Fibroblast of the aortic adventitia (primary cell): ENCODE data around the gene EXOC6B. TPM values are rescaled to one million over a fixed set of nuclear protein-coding genes. Genes with fewer than 3 reads are reported as not detected.
A peak's percentile ranks its signal among the peaks of the same experiment; 100 is the strongest.

ENCODE experiments used
- DNase-seq: peaks from one replicate; pipeline ENCODE4 v3.0.0-alpha.2; 2010; ENCODE audit warnings: low read depth
- H3K4me3 ChIP-seq: 2 replicates; pipeline ENCODE4 v1.5.1; 2011; ENCODE audit warnings: low read depth, mild to moderate bottlenecking, control low read depth, low read length, moderate library complexity
- total RNA-seq: library from RNA; depleted of rRNA; stranded (reverse); fragments of >200 nt; gene quantifications from 2 replicates; pipeline ENCODE4 v1.2.3, GENCODE V29; 2012; ENCODE audit warnings: low replicate concordance
- TF ChIP-seq, protein P1 (sequence below): IDR thresholded peaks from 2 replicates; pipeline ENCODE4 v1.5.1; 2011; ENCODE audit warnings: mild to moderate bottlenecking, low read length, control low read depth, inconsistent platforms; ENCODE audit not compliant: insufficient read depth

EXOC6B gene
- total RNA-seq, 1 donor, result 30.2 TPM

DNA sequence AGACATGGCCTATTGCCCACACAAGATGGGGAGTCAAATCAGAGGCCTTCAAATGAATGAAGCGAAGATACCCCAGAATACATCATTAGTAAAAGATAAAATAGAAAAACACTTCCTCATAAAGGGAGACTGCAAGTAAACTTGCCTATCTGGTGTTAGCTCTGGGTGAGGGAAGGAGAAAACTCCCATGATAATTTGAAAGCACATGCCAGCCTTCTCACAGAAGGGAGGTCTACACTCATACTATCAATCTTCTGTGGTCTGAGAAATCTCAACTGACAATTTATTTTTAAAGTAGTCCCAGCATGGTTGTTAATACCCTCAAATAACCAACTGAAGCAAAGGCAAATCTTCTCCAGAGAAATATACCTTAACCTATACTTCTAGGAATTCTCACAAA lies 75.4 kb downstream of the EXOC6B start:
- H3K4me3 ChIP-seq, result no peak overlapping the region
- DNase-seq, result no peak
- TF ChIP-seq, protein P1, sequence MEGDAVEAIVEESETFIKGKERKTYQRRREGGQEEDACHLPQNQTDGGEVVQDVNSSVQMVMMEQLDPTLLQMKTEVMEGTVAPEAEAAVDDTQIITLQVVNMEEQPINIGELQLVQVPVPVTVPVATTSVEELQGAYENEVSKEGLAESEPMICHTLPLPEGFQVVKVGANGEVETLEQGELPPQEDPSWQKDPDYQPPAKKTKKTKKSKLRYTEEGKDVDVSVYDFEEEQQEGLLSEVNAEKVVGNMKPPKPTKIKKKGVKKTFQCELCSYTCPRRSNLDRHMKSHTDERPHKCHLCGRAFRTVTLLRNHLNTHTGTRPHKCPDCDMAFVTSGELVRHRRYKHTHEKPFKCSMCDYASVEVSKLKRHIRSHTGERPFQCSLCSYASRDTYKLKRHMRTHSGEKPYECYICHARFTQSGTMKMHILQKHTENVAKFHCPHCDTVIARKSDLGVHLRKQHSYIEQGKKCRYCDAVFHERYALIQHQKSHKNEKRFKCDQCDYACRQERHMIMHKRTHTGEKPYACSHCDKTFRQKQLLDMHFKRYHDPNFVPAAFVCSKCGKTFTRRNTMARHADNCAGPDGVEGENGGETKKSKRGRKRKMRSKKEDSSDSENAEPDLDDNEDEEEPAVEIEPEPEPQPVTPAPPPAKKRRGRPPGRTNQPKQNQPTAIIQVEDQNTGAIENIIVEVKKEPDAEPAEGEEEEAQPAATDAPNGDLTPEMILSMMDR, result no peak

DNA sequence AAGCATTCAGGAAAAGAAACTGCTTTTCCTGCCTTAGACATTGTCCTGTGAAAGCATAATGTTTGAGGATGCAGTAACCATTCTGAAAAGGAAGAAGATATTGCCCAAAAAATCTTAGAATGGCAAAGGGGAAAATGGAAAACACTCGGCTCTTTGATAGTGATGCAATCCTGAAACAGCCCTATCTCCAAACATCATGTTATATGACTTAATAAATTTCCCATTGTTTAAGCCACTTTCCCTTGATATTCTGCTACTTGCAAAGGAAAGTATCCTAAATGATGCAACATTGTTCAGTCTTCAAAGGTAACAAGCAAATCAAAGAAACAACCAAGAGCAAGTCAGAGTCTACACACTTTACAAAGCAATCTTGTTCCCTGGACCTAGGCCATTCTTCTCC lies 78.5 kb downstream of the EXOC6B start:
- no peak overlapping the region for H3K4me3 ChIP-seq
- TF ChIP-seq, protein P1, result no peak
- DNase-seq, result peak; percentile 58

DNA sequence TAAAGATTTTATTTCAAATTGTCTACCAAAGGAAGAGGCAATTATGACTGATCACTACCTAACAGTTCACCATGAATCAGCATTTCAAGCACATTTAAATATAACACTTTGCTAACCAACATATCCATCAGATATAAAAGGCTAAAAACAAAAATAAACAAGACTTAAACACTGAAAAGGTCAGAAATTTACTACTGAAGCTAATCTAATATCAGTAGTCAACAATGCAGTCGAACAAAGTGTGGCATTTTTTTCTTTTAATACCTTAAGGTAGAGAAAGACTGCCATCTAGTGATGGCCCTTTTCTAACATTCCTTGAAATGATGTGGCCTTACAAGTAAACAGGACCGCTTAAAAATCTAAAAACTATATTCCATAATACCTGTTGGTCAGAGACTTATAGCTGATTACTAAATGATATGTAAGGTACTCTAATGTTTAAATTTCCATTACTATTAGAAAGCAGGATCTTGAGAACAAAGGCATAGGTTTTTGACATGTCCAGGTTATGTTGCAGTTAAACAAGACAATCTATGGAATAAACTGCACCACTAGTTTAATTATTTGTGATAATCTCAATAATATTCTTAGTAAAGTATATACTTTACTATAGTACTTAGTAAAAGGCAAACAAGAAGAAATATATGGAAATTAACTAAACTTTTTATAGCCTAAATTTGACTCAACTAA lies 80.0 kb downstream of the EXOC6B start:
- no peak overlapping the region for H3K4me3 ChIP-seq
- TF ChIP-seq, protein P1, result peak; percentile 71
- peak; percentile 89 for DNase-seq

DNA sequence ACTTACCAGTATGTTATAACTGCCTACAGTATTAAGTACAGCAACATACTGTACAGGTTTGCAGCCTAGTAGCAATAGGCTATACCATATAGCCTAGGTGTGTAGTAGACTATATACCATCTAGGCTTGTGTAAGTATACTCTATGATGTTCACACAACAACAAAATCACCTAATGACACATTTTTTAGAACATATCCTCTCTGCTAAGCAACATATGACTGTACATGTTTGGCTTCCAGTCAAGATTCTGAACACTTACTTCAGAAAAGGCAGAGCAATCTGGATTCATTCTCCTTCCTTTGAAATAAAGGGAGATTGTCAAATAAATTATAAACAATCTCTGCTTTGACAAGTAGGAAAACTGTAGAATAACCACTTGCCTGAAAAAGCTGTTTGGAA lies 81.8 kb downstream of the EXOC6B start:
- TF ChIP-seq, protein P1, result no peak
- DNase-seq, result peak; percentile 77
- H3K4me3 ChIP-seq, result no peak overlapping the region

DNA sequence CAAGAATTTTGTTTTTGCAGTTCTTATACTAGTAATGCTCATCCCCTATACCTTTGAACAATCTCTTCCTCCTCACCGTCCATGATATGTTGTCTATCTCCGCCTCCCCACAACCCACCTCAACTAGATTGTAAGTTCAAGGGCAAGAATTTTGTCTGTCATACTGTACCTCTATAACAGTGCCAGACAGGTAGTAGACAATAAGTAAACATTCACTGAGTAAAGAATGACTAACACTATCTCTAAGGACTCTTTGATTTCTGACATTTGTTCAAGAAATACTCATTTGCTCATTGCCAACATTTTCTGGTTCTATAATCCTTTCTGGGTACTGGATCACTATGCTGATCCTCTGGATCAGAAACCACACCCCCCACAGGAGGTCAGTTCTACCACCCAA lies 82.4 kb downstream of the EXOC6B start:
- TF ChIP-seq, protein P1, result no peak
- no peak for DNase-seq
- H3K4me3 ChIP-seq, result no peak overlapping the region

DNA sequence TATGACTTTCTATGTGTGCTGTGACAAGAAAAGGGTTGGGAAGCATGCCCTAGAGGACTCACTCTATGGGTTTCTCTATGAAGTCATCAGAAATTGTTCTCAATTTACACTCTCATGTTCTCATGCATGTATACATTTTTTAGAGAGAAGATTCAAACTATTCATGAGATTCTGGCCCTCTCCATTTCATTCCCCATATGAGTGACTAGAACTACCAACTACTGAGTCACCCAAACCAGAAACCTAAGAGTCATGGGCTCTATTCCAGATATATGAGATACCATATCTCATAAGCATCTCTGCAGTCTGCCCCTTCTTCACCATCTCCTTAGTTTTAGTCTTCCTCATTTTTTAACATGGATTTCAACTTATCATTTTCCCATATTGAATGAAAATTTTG lies 87.7 kb downstream of the EXOC6B start:
- no peak overlapping the region for H3K4me3 ChIP-seq
- DNase-seq, result no peak
- TF ChIP-seq, protein P1, result no peak

DNA sequence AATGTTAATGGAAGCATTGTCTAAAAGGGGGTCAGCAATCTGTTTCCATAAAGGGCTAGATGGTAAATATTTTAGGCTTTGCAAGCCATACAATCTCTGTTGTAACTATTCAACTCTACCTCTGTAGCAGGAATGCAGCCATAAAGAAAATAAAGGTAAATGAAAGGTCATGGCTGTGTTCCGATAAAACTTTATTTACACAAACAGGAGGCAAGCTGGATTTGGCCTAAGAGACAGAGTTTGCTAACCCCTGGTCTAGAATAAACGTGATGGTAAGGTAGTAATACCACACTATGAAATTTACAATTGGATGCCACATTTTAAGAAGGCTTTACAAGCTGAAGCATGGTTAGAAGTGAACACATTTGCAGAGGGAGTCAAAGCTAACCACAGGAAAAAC lies 91.4 kb downstream of the EXOC6B start:
- no peak for DNase-seq
- TF ChIP-seq, protein P1, result no peak
- H3K4me3 ChIP-seq, result no peak overlapping the region
